GM20000 (cell line): Measurements from ENCODE around the gene SLC25A24.

ENCODE experiments used
- DNase-seq: peaks from one replicate; pipeline ENCODE4 v3.0.0; 2012; ENCODE audit warnings: low spot score
- TF ChIP-seq, protein P1 (sequence below): IDR thresholded peaks from 2 replicates; pipeline ENCODE4 v1.5.1; 2012; ENCODE audit warnings: mild to moderate bottlenecking, control low read depth; ENCODE audit errors: extremely low read depth, missing control alignments

The SLC25A24 gene

DNA sequence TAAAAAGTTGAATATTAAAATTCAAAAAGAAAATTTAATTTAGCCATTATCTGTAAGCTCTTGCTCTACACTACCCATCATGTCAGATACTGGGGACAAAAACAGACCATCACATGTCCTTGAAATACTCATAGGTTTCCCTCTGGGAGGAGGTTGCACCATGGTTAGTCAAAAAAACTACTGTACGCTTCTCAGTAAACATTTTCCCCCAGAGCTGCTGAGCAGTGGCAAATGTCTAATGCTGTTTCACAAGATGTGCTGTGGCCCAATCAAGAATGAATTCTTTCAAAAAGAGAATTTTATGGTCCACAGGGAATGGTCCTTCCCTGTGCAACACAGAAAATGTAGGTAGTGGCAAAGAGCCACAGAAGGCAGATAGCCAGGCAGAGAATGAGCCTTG lies 6.1 kb downstream of the SLC25A24 start:
- DNase-seq: no peak
- TF ChIP-seq, protein P1, sequence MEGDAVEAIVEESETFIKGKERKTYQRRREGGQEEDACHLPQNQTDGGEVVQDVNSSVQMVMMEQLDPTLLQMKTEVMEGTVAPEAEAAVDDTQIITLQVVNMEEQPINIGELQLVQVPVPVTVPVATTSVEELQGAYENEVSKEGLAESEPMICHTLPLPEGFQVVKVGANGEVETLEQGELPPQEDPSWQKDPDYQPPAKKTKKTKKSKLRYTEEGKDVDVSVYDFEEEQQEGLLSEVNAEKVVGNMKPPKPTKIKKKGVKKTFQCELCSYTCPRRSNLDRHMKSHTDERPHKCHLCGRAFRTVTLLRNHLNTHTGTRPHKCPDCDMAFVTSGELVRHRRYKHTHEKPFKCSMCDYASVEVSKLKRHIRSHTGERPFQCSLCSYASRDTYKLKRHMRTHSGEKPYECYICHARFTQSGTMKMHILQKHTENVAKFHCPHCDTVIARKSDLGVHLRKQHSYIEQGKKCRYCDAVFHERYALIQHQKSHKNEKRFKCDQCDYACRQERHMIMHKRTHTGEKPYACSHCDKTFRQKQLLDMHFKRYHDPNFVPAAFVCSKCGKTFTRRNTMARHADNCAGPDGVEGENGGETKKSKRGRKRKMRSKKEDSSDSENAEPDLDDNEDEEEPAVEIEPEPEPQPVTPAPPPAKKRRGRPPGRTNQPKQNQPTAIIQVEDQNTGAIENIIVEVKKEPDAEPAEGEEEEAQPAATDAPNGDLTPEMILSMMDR: no peak

- no peak for DNase-seq
- TF ChIP-seq, protein P1: no peak
These were observed 6.8 kb downstream of the SLC25A24 start for GRCh38 chr1:108193333-108193732.

DNA sequence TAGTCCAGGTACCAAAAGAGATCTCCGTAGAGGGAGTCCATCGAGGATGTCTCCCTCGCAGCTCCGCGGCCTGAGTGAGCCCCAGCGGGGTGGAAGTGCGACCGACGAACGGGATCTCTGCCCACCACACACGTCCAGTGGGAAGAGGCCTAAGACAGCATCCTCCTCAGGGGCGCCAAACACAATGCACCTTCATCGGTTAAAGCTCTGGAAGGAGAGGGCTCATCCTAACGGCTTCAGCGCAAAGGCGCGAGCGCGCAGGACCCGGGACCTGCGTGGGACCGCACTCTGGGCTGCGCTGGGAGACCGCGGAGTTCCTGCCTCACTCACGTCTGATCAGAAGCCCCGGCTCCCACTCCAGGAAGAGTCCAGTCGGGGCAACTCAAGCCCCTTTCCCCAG lies 7.6 kb downstream of the SLC25A24 start:
- DNase-seq: no peak
- TF ChIP-seq, protein P1: no peak

DNA sequence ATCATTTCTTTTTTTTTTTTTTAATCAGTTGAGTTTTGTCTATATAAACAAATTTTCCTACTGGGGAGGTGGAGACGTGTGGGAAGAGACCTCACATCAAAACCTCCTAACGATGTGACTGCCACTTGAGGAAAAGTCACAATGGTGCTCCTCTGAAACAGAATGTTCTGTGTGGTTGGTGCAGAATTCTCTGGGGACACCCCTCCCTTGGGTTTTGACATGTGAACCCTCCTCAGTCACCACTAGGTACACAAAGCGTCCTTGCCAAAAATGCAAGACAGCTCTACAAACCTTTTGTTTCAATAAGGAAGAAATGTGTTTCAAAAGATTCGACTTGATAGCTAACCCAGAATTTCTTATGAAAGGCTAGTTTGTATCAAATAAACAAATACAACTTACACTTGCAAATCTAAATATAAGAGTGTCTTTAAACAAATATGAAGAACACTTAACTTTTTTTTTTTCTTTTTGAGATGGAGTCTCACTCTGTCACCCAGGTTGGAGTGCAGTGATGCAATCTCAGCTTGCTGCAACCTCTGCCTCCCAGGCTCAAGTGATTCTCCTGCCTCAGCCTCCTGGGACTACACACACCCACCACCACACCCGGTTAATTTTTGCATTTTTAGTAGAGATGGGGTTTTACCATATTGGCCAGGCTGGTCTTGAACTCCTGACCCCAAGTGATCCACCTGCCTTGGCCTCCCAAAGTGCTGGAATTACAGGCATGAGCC lies 9.3 kb downstream of the SLC25A24 start:
- no peak for DNase-seq

GRCh38 chr1:108190001-108190634 lies 10.0 kb downstream of the SLC25A24 start:
- no peak for DNase-seq
- TF ChIP-seq, protein P1: no peak

More for the DNA sequence above, 9.3 kb downstream of the SLC25A24 start:
- TF ChIP-seq, protein P1: no peak

GRCh38 chr1:108188801-108189200 lies 11.3 kb downstream of the SLC25A24 start:
- TF ChIP-seq, protein P1: no peak
- DNase-seq: no peak

DNA sequence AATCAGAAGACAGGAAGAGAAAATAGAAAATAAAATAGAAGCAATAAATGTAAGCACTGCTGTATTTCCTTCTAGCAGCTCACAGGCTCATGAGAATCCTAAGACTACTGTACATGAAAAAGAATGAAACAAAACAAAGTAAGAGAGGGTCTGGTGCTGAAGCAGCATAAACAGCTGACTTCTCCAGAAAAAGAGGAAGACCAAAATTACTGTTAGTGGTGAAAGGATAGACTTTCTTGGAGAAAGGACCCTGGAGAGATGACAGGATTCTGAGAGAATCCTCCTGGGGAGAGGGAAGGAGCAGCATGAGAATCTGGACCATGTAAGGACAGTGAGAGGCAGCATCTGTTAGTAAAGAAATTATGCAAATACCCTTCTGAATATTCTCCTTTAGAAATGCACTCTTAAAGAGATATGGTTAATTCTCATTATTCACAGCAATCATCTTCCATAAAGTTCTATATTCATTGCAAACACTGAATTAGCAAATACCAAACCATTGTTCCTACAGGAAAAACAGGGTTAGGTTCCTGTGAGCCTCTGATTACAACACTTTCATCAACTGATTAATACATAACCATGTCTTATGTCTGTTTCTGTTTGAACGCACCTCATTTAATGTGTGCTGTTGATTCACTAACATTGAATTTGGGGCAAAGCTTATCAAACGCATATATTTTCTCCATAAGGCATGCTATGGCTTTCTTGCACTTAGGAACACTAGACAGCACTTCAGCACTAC lies 17.0 kb downstream of the SLC25A24 start:
- TF ChIP-seq, protein P1: no peak

More for the DNA sequence above, 17.0 kb downstream of the SLC25A24 start:
- DNase-seq: no peak
